Gastrocnemius medialis (tissue), 4 donors: ENCODE data around the gene LHPP. TPM values are rescaled to one million over a fixed set of nuclear protein-coding genes. Genes with fewer than 3 reads are reported as not detected.
"Not testable (repeated sequence)": the region's sequence is repeated elsewhere in the genome, so short reads cannot be mapped to it uniquely, and the experiment has no call there.

ENCODE experiments used
- ATAC-seq, 2 donors: fragments of 150-250 bp; one replicate each; pipeline ENCODE4 v1.9.1; 2016
- DNase-seq, 2 donors: peaks; one replicate each; pipeline ENCODE4 v3.0.0-alpha.2; 2019
- H3K27ac ChIP-seq, 4 donors: fragments of 200-600 bp; sonication (generic); 1 replicate in 1 of 4; 2 replicates in 3 of 4; pipeline ENCODE4 v1.5.1; 2016 to 2018; ENCODE audit warnings: mild to moderate bottlenecking in 2 of 4, moderate library complexity in 1 of 4
- H3K27me3 ChIP-seq, 3 donors: fragments of 200-600 bp; sonication (generic) in 2 of 3; 1 replicate in 1 of 3; 2 replicates in 2 of 3; pipeline versions ENCODE4 v1.5.1 to v1.6.0; 2016 to 2019; ENCODE audit warnings: mild to moderate bottlenecking in 1 of 3, moderate library complexity in 1 of 3
- H3K36me3 ChIP-seq, 2 donors: fragments of 200-600 bp; sonication (generic) in 1 of 2; one replicate each; pipeline ENCODE4 v1.5.1; 2017 to 2018
- H3K4me1 ChIP-seq, 2 donors: fragments of 200-600 bp; sonication (generic) in 1 of 2; one replicate each; pipeline ENCODE4 v1.5.1; 2016 to 2017; ENCODE audit warnings: mild to moderate bottlenecking in 2 of 2
- H3K4me3 ChIP-seq, 4 donors: fragments of 200-600 bp; sonication (generic) in 3 of 4; 1 replicate in 1 of 4; 2 replicates in 3 of 4; pipeline ENCODE4 v1.5.1; 2016 to 2019; ENCODE audit warnings: mild to moderate bottlenecking in 2 of 4
- H3K9me3 ChIP-seq, 3 donors: fragments of 200-600 bp; sonication (generic) in 2 of 3; 1 replicate in 1 of 3; 2 replicates in 2 of 3; pipeline ENCODE4 v1.5.1; 2016 to 2019
- POLR2A ChIP-seq, 2 donors: fragments of 450-650 bp; IDR thresholded peaks; one replicate each; pipeline ENCODE4 v1.6.1; 2017; ENCODE audit warnings: antibody characterized with exemption in 2 of 2, mild to moderate bottlenecking in 2 of 2, moderate library complexity in 2 of 2
- in situ Hi-C, 4 donors: fragments of 200-750 bp; cut with MboI; loops; one replicate each; pipeline versions ENCODE4 v1.15.0 to v1.8.0; 2017; ENCODE audit warnings: low sequenced_read_pairs in 4 of 4
- intact Hi-C: fragments of 100-400 bp; cut with DNase I; formaldehyde crosslinking; loops from one replicate; pipeline ENCODE4 v1.15.1; 2023; ENCODE audit warnings: low total_unique reads
- total RNA-seq, 4 donors: library from RNA; depleted of rRNA; stranded (reverse); fragments of >200 nt; gene quantifications; one replicate each; pipeline versions ENCODE4 v1.1.0 to v1.2.3, GENCODE V29; 2016
- TF ChIP-seq, protein P1 (sequence below), 5 experiments: fragments of 450-650 bp in 3 of 5; fragments of 200-600 bp in 2 of 5; sonication (generic) in 2 of 5; IDR thresholded peaks in 4 of 5; conservative IDR thresholded peaks in 1 of 5; 1 replicate in 4 of 5; 2 replicates in 1 of 5; pipeline ENCODE4 v1.5.1; 2016 to 2019; ENCODE audit warnings: antibody characterized with exemption in 5 of 5, mild to moderate bottlenecking in 3 of 5, moderate library complexity in 3 of 5

Gene LHPP
- total RNA-seq, 4 donors from 2014 or later, result 4.9 to 16.0 (median 12.2) TPM

DNA sequence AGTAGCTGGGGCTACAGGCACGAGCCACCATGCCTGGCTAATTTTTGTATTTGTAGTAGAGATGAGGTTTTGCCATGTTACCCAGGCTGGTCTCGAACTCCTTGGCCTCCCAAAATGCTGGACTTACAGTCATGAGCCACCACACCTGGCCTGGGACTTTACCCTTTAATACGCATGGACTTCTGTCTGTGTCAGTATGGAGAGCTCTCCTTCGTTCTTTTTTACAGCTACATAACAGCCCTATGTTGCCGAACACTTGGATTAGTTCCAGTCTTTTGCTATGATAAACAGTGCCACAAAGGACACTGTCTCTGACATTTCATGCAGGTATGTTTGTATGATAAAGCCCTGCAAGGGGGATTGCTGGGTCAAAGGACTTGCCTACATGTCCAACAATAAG lies 32.0 kb upstream of the LHPP start:
- in situ Hi-C loops, result no loop called here
- H3K9me3 ChIP-seq, result no peaks in the 10 kb centered on the region

DNA sequence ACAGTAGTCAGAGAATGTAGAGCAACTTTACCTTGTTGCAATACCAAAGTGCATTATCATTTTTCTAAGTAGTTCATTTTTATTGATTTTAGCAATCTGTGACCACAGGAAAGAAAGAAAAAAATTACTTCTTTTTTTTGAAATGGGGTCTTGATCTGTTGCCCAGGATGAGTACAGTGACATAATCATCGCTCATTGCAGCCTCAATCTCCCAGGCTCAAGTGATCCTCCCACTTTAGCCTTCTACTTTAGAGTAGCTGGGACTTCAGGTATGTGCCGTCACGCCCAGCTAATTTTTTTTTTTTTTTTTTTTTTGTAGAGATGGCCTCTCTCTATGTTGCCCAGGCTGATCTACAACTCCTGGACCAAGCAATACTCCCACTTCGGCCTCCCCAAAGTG lies 31.5 kb upstream of the LHPP start:
- no peak overlapping the region for H3K4me3 ChIP-seq
- TF ChIP-seq POLR2A (IDR thresholded peaks at IDR 0.05), result no peak
- DNase-seq, result no peak
- H3K4me1 ChIP-seq, result no peaks in the 10 kb centered on the region
- intact Hi-C loops, result no loop called here
- peaks cover 0 to 2% (median 0%) of the 10 kb centered on the region in 3 donors for H3K27me3 ChIP-seq
- H3K36me3 ChIP-seq, result no peaks in the 10 kb centered on the region
- H3K9me3 ChIP-seq, result no peaks in the 10 kb centered on the region
- H3K27ac ChIP-seq, result no peak overlapping the region
- in situ Hi-C loops, result no loop called here
- no peak for ATAC-seq

More for the DNA sequence above, 32.0 kb upstream of the LHPP start:
- ATAC-seq (no peak), DNase-seq (no peak)
- H3K4me1 ChIP-seq, result no peaks in the 10 kb centered on the region
- peaks cover 0 to 2% (median 0%) of the 10 kb centered on the region in 3 donors for H3K27me3 ChIP-seq
- no peak overlapping the region for H3K4me3 ChIP-seq
- no peaks in the 10 kb centered on the region for H3K36me3 ChIP-seq
- H3K27ac ChIP-seq, result no peak overlapping the region
- intact Hi-C loops, result no loop called here
- no peak for TF ChIP-seq POLR2A (IDR thresholded peaks at IDR 0.05)
- TF ChIP-seq, protein P1, sequence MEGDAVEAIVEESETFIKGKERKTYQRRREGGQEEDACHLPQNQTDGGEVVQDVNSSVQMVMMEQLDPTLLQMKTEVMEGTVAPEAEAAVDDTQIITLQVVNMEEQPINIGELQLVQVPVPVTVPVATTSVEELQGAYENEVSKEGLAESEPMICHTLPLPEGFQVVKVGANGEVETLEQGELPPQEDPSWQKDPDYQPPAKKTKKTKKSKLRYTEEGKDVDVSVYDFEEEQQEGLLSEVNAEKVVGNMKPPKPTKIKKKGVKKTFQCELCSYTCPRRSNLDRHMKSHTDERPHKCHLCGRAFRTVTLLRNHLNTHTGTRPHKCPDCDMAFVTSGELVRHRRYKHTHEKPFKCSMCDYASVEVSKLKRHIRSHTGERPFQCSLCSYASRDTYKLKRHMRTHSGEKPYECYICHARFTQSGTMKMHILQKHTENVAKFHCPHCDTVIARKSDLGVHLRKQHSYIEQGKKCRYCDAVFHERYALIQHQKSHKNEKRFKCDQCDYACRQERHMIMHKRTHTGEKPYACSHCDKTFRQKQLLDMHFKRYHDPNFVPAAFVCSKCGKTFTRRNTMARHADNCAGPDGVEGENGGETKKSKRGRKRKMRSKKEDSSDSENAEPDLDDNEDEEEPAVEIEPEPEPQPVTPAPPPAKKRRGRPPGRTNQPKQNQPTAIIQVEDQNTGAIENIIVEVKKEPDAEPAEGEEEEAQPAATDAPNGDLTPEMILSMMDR (IDR thresholded peaks at IDR 0.05 in 4 of 5, conservative IDR thresholded peaks at IDR 0.05 in 1 of 5), result no peak

DNA sequence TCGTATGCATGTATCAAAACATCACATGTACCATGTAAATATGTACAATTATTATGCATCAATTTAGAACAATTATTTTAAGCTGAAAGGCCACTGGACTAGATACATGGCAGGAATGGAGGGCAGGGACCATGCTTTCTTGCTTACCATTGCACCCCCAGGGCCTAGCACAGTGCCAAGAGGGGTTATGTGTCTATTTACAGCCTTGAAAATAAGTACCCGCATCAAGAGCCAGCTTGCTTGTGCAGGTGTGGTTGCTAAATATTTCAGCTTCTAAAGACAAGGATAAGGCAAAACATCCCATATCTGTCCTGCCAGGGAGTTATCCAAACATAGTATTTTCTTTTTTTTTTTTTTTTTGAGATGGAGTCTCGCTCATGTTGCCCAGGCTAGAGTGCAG lies 28.2 kb upstream of the LHPP start:
- ATAC-seq (no peak), DNase-seq (no peak)
- Histone ChIP-seq H3K9me3 (no peaks in the 10 kb centered on the region), H3K27ac (no peak overlapping the region), H3K4me3 (no peak overlapping the region), H3K36me3 (no peaks in the 10 kb centered on the region), H3K27me3 (peaks cover 0 to 2% (median 0%) of the 10 kb centered on the region in 3 donors), H3K4me1 (no peaks in the 10 kb centered on the region)
- intact Hi-C loops, result no loop called here
- in situ Hi-C loops, result no loop called here
- TF ChIP-seq, protein P1 (IDR thresholded peaks at IDR 0.05 in 4 of 5, conservative IDR thresholded peaks at IDR 0.05 in 1 of 5), result no peak
- no peak for TF ChIP-seq POLR2A (IDR thresholded peaks at IDR 0.05)

DNA sequence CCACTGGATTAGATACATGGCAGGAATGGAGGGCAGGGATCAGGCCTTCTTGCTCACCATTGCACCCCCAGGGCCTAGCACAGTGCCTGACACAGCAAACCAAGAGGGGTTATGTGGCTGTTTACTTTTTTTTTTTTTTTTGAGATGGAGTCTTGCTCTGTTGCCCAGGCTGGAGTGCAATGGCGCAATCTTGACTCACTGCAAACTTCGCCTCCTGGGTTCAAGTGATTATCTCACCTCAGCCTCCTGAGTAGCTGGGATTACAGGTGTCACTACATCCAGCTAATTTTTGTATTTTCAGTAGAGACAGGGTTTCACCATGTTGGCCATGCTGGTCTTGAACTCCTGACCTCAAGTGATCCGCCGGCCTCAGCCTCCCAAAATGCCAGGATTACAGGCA lies 25.9 kb upstream of the LHPP start:
- in situ Hi-C loops, ATAC-seq, H3K27ac ChIP-seq, H3K4me3 ChIP-seq, DNase-seq, H3K27me3 ChIP-seq, H3K9me3 ChIP-seq, H3K36me3 ChIP-seq, intact Hi-C loops, H3K4me1 ChIP-seq: not testable (repeated sequence)

DNA sequence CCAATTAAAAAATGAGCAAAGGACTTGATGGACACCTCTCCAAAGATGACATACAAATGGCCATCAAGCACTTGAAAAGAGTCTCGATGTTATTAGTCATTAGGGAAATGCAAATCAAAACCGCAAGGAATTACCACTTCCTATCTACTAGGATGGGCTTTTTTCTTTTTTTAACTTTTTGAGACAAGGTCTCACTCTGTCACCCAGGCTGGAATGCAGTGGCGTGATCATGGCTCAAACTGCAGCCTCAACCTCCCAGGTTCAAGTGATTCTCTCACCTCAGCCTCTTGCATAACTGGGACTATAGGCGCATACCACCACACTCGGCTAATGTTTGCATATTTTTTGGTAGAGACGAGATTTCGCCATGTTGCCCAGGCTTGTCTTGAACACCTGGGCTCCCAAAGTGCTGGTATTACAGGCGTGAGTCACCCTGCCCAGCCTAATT lies 25.4 kb upstream of the LHPP start:
- in situ Hi-C loops, result no loop called here

DNA sequence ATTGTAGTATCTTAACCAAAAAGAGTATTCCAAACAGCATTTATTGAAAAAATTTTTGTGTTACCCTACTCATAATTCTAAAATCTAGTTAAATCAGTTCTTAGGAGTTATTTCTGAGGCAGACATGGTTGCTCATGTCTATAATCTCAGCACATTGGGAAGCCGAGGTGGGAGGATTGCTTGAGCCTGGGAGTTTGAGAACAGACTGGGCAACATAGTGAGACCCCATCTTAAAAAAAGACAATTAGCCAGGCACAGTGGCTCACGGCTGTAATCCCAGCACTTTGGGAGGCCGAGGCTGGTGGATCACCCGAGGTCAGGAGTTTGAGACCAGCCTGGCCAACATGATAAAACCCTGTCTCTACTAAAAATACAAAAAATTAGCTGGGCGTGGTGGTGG lies 19.9 kb upstream of the LHPP start:
- H3K27me3 ChIP-seq, result peaks cover 18 to 34% (median 32%) of the 10 kb centered on the region in 3 donors

More for the DNA sequence above, 25.4 kb upstream of the LHPP start:
- no peak for ATAC-seq
- Histone ChIP-seq H3K27me3 (no peaks in the 10 kb centered on the region), H3K9me3 (no peaks in the 10 kb centered on the region), H3K27ac (no peak overlapping the region), H3K36me3 (no peaks in the 10 kb centered on the region), H3K4me1 (no peaks in the 10 kb centered on the region), H3K4me3 (no peak overlapping the region)
- DNase-seq, result no peak
- TF ChIP-seq POLR2A (IDR thresholded peaks at IDR 0.05), result no peak
- TF ChIP-seq, protein P1 (IDR thresholded peaks at IDR 0.05 in 4 of 5, conservative IDR thresholded peaks at IDR 0.05 in 1 of 5), result no peak
- intact Hi-C loops, result no loop called here

More for the DNA sequence above, 19.9 kb upstream of the LHPP start:
- ATAC-seq, in situ Hi-C loops, H3K27ac ChIP-seq, DNase-seq, H3K4me1 ChIP-seq, H3K9me3 ChIP-seq, intact Hi-C loops, H3K36me3 ChIP-seq, H3K4me3 ChIP-seq: not testable (repeated sequence)
